Stimulated activated CD4-positive, alpha-beta T cell treated with anti-CD3 and anti-CD28 coated beads, Interleukin-12 subunit alpha, Interleukin-12 subunit beta, amount 100 ng/mL, for 4 hours (primary cell): Measurements from ENCODE around the gene EYS.
"Not testable (repeated sequence)": the region's sequence is repeated elsewhere in the genome, so short reads cannot be mapped to it uniquely, and the experiment has no call there.

Source experiments
- DNase-seq: peaks from one replicate; pipeline ENCODE4 v3.0.0-alpha.2; 2020

The EYS gene

GRCh38 chr6:63745784-63746183 is 1961.2 kb downstream of the EYS start:
- DNase-seq = no peak

- DNase-seq = no peak
Measured at GRCh38 chr6:63744810-63745209, 1962.2 kb downstream of the EYS start.

- no peak for DNase-seq
Measured at GRCh38 chr6:63743691-63744090, 1963.3 kb downstream of the EYS start.

- no peak for DNase-seq
Measured at GRCh38 chr6:63742060-63742459, 1965.0 kb downstream of the EYS start.

- DNase-seq = no peak
Measured at GRCh38 chr6:63740709-63741108, 1966.3 kb downstream of the EYS start.

GRCh38 chr6:63739094-63739687 is 1967.8 kb downstream of the EYS start:
- no peak for DNase-seq

- not testable (repeated sequence) for DNase-seq
Measured at GRCh38 chr6:63738190-63738589, 1968.8 kb downstream of the EYS start.

GRCh38 chr6:63734923-63735322 is 1972.1 kb downstream of the EYS start:
- DNase-seq = no peak

GRCh38 chr6:63732336-63732735 is 1974.7 kb downstream of the EYS start:
- DNase-seq = no peak

GRCh38 chr6:63731930-63732329 is 1975.1 kb downstream of the EYS start:
- DNase-seq = no peak

- DNase-seq = no peak
Measured at GRCh38 chr6:63730311-63730710, 1976.7 kb downstream of the EYS start.

GRCh38 chr6:63724721-63725120 is 1982.3 kb downstream of the EYS start:
- DNase-seq = no peak

- no peak for DNase-seq
Measured at GRCh38 chr6:63721181-63721580, 1985.8 kb downstream of the EYS start.

- DNase-seq = no peak
Measured at GRCh38 chr6:63716169-63716568, 1990.9 kb downstream of the EYS start.

GRCh38 chr6:63714091-63714490 is 1992.9 kb downstream of the EYS start:
- DNase-seq = no peak

GRCh38 chr6:63713332-63713731 is 1993.7 kb downstream of the EYS start:
- DNase-seq = no peak

- DNase-seq = no peak
Measured at GRCh38 chr6:63709148-63709547, 1997.9 kb downstream of the EYS start.

GRCh38 chr6:63708631-63709030 is 1998.4 kb downstream of the EYS start:
- DNase-seq = no peak

- DNase-seq = no peak
Measured at GRCh38 chr6:63706630-63707029, 2000.4 kb downstream of the EYS start.

GRCh38 chr6:63705707-63706106 is 2001.3 kb downstream of the EYS start:
- DNase-seq = no peak

GRCh38 chr6:63690221-63690620 is 2016.8 kb downstream of the EYS start:
- DNase-seq = no peak

GRCh38 chr6:63689421-63689820 is 2017.6 kb downstream of the EYS start:
- no peak for DNase-seq

- no peak for DNase-seq
Measured at GRCh38 chr6:63685446-63686379, 2021.3 kb downstream of the EYS start.

GRCh38 chr6:63683071-63683603 is 2023.9 kb downstream of the EYS start:
- DNase-seq = no peak
